Skin epidermis (tissue), 12 donors: ENCODE results near the gene LAMB4.
"Not testable (repeated sequence)": the region's sequence is repeated elsewhere in the genome, so short reads cannot be mapped to it uniquely, and the experiment has no call there.

Experiments
- H3K27ac ChIP-seq, 21 experiments: fragments of 200-600 bp; sonication (generic) in 11 of 21; one replicate each; pipeline ENCODE4 v1.5.0; 2020; ENCODE audit warnings: mild to moderate bottlenecking in 3 of 21, inconsistent platforms in 2 of 21, moderate library complexity in 2 of 21
- H3K4me3 ChIP-seq, 7 experiments: fragments of 200-600 bp; sonication (generic) in 2 of 7; one replicate each; pipeline ENCODE4 v1.5.0; 2020; ENCODE audit warnings: inconsistent platforms in 2 of 7, mild to moderate bottlenecking in 2 of 7, moderate library complexity in 1 of 7

Gene LAMB4

GRCh38 chr7:108055611-108056021, 74.5 kb downstream of the LAMB4 start:
- no peak overlapping the region for H3K4me3 ChIP-seq

GRCh38 chr7:108054537-108054936, 75.6 kb downstream of the LAMB4 start:
- Histone ChIP-seq H3K4me3 (no peak overlapping the region), H3K27ac (no peak overlapping the region)

More at GRCh38 chr7:108055611-108056021, 74.5 kb downstream of the LAMB4 start:
- no peak overlapping the region for H3K27ac ChIP-seq

GRCh38 chr7:108053250-108053649, 76.9 kb downstream of the LAMB4 start:
- Histone ChIP-seq H3K4me3 (no peak overlapping the region), H3K27ac (no peak overlapping the region)

DNA sequence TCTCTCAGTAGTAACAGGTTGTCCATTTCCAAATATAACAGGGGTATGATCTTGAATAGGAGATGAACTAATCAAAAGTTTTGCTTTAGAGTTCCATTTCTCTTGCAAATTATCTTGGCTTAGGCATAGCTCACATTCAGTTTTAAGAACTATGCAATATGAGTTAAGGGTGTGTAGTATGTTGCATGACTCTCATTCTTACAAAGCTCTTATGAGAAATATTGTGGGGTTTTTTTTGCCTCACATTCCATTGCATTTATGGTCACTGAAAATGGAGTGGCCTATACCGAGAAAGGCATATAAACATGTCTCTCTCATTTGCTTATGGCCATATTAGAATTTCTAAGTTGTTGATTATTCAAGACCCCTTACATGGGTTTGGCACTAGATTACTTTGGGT, 78.7 kb downstream of the LAMB4 start:
- Histone ChIP-seq H3K27ac (no peak overlapping the region), H3K4me3 (no peak overlapping the region)

DNA sequence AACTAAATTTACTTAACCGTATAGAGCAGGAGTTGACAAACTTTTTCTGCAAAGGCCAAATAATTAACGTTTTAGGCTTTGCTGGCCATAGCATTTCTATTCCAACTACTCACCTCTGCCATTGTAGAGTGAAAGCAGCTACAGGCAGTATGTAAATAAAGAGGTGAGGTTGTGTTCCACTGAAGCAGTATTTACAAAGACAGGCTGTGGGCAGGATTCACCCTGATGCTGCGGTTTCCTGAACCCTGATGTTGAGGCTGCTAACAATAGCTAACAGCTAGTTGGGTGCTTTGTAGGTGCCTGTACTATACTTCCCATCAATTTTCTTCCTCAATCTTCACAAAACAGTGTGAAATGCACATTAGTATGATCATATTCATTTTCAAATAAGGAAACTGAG, 80.2 kb downstream of the LAMB4 start:
- H3K4me3 ChIP-seq = no peak overlapping the region
- H3K27ac ChIP-seq = no peak overlapping the region

GRCh38 chr7:108048422-108048821, 81.7 kb downstream of the LAMB4 start:
- no peak overlapping the region for H3K27ac ChIP-seq
- H3K4me3 ChIP-seq = no peak overlapping the region

DNA sequence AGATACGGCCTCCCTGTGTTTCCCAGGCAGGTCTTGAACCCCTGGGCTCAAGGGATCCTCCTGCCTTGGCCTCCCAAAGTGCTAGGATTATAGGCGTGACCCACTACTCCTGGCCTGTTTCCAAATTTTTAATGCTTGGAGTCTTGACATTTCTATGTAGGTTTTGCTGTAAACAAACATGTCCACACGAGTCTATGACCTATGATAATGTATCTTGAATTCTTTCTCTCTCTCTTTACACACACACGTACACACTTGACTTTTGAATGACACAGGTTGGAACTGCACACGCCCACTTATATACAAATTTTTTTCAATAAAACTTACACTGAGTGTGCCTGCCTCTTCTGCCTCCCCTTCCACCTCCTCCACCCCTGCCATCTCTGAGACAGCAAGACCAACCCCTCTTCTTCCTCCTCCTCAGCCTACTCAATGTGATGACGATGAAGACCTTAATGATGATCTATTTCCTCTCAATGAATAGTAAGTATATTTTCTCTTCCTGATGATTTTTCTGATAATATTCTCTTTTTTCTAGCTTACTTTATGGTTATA, 83.1 kb downstream of the LAMB4 start:
- Histone ChIP-seq H3K4me3 (no peak overlapping the region), H3K27ac (no peak overlapping the region)

DNA sequence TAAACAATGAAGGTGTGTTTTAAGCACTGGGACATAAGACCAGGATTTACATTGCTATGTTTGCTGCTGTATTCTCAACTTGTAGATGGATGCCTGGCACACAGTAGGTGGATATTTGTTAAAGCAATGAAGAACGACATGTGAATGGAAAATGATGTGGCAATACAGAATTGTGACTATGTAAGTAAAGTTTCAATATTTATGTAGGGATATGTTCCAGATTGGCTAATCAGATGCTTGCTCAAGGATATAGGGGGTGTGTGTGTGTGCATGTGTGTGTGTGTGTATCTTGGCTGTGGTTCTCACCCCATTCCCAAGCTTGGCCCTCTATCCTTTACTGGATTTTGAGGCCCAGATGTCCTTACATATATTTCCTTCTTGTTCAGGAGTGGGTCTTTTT, 84.5 kb downstream of the LAMB4 start:
- Histone ChIP-seq H3K27ac (no peak overlapping the region), H3K4me3 (no peak overlapping the region)

- H3K4me3 ChIP-seq = no peak overlapping the region
- no peak overlapping the region for H3K27ac ChIP-seq
Measured at GRCh38 chr7:108045154-108045553, 85.0 kb downstream of the LAMB4 start.

GRCh38 chr7:108044345-108044744, 85.8 kb downstream of the LAMB4 start:
- Histone ChIP-seq H3K27ac (no peak overlapping the region), H3K4me3 (no peak overlapping the region)

DNA sequence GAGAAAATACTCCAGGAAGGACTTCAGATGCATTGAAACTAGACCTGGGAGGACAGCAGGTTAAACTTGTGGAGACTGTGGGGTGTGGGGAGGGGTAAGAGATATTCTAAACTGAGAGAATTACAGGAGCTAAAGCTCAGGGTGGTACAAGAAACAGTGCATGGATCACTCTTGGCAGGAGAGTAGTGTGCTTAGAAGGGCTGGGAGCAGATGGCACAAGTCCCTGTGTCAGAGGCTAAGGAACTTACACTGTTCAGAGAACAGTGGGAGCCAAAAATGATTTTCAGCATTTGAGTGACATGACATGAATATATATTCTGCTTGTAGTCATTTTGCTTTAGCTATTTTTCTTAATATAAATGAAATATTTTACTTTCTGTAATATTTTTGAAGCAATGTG, 91.2 kb downstream of the LAMB4 start:
- H3K27ac ChIP-seq = no peak overlapping the region
- H3K4me3 ChIP-seq = no peak overlapping the region

DNA sequence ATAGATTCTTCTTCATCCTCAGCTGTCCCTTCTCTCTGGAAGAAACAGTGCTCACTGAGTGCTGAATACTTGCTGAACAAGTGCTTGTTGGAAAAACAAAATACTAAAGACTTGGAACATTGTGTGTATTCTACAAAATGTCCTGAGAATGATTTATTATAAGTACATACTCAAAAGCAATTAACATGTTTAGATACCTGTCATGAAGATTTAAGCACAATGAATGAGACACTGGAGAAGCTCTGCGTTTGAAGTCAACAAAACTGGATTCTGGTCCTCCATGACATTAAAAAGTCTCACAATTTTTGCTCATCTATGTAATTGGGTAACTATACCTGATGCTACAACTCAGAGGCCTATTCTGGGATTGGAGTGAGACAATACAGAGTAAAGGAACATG, 92.4 kb downstream of the LAMB4 start:
- Histone ChIP-seq H3K27ac (no peak overlapping the region), H3K4me3 (no peak overlapping the region)

GRCh38 chr7:108037140-108037539, 93.0 kb downstream of the LAMB4 start:
- H3K27ac ChIP-seq = no peak overlapping the region
- no peak overlapping the region for H3K4me3 ChIP-seq

DNA sequence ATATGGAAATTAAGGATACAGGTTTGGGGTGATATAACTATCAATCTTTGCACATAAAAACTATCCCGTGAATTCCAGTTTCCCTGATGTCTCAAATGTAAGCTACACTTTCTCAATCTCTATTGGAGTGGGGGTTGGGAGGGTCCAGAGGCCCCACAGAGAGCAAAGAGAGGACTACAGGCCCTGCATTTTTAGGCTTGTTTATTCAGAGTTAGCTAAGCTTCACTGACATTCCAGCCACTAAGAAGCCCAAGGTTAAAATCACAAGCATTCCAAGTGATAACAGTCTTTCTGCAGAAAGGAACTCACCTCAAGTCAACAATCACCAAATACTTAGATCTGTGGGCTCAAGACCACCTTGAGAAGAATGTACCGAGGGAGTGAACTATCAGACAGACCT, 95.6 kb downstream of the LAMB4 start:
- Histone ChIP-seq H3K4me3 (no peak overlapping the region), H3K27ac (no peak overlapping the region)

DNA sequence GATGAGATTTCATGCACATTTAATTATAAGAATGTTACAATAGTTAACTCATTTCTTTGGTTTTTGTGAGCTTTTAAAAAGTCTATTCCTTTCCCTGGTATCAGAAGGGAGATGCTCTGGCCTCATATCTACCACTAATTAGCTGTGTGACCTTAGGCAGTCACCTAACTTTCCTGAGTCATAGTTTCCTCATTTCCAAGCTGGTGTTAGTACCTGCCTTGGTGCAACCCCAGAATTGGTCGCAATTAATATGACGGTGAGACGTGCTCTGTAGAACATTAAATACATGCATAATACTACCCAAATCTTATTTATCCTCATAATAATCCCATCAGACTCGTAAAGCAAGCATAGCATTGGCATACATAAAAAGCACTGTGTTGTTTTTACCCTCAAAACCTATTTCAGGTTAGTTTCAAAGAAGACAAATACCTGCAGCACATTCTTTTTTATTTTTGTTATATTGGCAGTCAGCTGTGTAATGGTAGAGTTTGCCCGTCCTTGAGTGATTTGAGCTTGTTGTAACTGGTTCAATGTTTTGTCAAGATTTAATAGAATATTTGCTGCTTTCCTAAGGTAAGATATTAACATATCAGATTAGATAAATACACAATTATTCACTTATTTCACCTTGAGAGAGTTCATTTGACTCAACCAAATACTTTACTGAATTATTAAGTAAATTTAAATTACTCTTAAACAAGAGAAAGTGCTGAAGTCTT, 96.2 kb downstream of the LAMB4 start:
- Histone ChIP-seq H3K4me3 (no peak overlapping the region), H3K27ac (no peak overlapping the region)

DNA sequence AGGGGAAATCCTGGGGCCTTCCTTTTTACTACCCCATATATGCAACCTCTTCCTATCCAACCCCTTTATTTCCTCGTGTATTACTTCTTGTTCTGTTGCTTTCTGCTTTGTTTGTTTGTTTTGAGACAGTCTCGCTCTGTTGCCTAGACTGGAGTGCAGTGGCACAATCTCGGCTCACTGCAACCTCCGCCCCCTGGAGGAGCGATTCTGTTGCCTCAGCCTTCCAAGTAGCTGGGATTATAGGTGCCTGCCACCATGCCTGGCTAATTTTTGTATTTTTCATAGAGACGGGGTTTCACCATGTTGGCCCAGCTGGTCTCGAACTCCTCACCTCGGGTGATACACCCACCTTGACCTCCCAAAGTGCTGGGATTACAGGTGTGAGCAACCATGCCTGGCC, 96.9 kb downstream of the LAMB4 start:
- H3K27ac ChIP-seq, H3K4me3 ChIP-seq: not testable (repeated sequence)

GRCh38 chr7:108030516-108030915, 99.6 kb downstream of the LAMB4 start:
- no peak overlapping the region for H3K27ac ChIP-seq
- H3K4me3 ChIP-seq = no peak overlapping the region

- Histone ChIP-seq H3K27ac (no peak overlapping the region), H3K4me3 (no peak overlapping the region)
Measured at GRCh38 chr7:108029034-108029433, 101.1 kb downstream of the LAMB4 start.

DNA sequence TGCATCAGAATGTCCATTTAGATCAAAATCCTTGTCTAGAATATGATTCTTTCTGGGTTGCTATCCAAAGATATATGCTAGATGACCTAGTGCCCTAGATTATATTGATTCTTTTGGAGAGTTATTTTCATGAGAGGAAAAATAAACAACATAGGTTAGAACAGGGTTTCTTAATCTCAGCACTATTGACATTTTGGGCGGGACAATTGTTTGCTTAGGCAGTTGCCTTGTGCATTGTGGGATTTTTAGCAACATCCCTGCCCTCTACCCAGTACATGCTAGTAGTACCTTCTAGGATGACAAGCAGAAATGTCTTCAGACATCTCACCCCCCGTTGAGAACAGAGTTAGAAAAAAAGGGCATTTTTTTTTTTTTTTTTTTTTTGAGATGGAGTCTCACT, 102.0 kb downstream of the LAMB4 start:
- Histone ChIP-seq H3K27ac (no peak overlapping the region), H3K4me3 (no peak overlapping the region)

- Histone ChIP-seq H3K27ac (no peak overlapping the region), H3K4me3 (no peak overlapping the region)
Measured at GRCh38 chr7:108027239-108027638, 102.9 kb downstream of the LAMB4 start.

DNA sequence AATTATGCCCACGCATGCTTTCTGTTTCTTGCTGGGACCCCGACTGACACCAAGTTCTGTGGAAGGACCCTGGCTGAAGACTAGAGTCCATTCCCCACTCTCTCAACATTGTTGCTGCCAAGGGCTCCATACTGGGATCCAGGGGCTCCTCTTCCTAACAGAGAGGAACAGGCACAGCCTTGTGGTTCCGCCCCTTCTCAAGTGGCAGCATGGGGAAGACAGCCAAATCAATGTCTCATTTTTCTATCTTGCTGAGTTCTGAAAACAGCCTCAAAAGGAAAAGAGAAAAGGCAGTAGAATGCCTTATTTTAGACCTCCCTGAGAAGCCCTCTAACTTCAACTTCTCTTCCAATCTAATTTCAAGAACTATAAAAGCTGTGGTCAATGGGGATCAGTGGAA, 103.5 kb downstream of the LAMB4 start:
- Histone ChIP-seq H3K4me3 (no peak overlapping the region), H3K27ac (no peak overlapping the region)

- no peak overlapping the region for H3K4me3 ChIP-seq
- H3K27ac ChIP-seq = no peak overlapping the region
Measured at GRCh38 chr7:108026116-108026515, 104.0 kb downstream of the LAMB4 start.
